IMR-90 (cell line): ENCODE data around the gene TTC21A. TPM values are rescaled to one million over a fixed set of nuclear protein-coding genes. Genes with fewer than 3 reads are reported as not detected.

Source experiments
- ATAC-seq: fragments of 200-7000 bp; cut with Tn5 transposase; 2 replicates; pipeline ENCODE4 v1.9.1; 2020; ENCODE audit warnings: low read depth, mild to moderate bottlenecking, moderate library complexity
- BruUV-seq: library from RNA; stranded (reverse); fragments of 400-500 nt; replicated peaks from 2 replicates; lab custom pipeline; 2021; lab: Mats Ljungman, UMichigan
- CTCF ChIA-PET: fragments of 300-600 bp; formaldehyde crosslinking; extraction: SDS; loops from one replicate; lab custom pipeline; 2021; ENCODE audit warnings: antibody characterized with exemption; lab: Yijun Ruan, JAX
- POLR2A ChIA-PET: fragments of 300-600 bp; sonication (Branson Sonifier 250); formaldehyde crosslinking; loops from one replicate; lab custom pipeline; 2022; ENCODE audit warnings: antibody characterized with exemption; ENCODE audit not compliant: unreplicated experiment; lab: Charles Lee
- DNase-seq: peaks from one replicate; pipeline ENCODE4 v3.0.0; 2013
- H2AFZ ChIP-seq: replicated peaks from 2 replicates; pipeline ENCODE3; 2013; ENCODE audit warnings: low read length, mild to moderate bottlenecking; ENCODE audit not compliant: poor library complexity
- H2AK5ac ChIP-seq: 2 replicates; pipeline ENCODE4 v1.6.1; 2013; ENCODE audit warnings: low read depth, low read length, inconsistent platforms
- H2AK9ac ChIP-seq: replicated peaks from 2 replicates; pipeline ENCODE3; 2013; ENCODE audit warnings: mild to moderate bottlenecking, low read depth, low read length, moderate library complexity; ENCODE audit not compliant: poor library complexity
- H2BK120ac ChIP-seq: 2 replicates; pipeline ENCODE4 v1.6.1; 2013; ENCODE audit warnings: low read depth, low read length, inconsistent platforms
- H2BK15ac ChIP-seq: 3 replicates; pipeline ENCODE4 v1.6.1; 2013; ENCODE audit warnings: low read depth, low read length, inconsistent platforms
- H2BK20ac ChIP-seq: 2 replicates; pipeline ENCODE4 v1.6.1; 2013; ENCODE audit warnings: low read depth, mild to moderate bottlenecking, inconsistent platforms, low read length, moderate library complexity
- H2BK5ac ChIP-seq: 2 replicates; pipeline ENCODE4 v1.6.1; 2013; ENCODE audit warnings: mild to moderate bottlenecking, low read depth, low read length, inconsistent platforms; ENCODE audit not compliant: poor library complexity, severe bottlenecking
- H3K14ac ChIP-seq: replicated peaks from 2 replicates; pipeline ENCODE4 v1.6.1; 2013; ENCODE audit warnings: low read depth, low read length, inconsistent platforms
- H3K18ac ChIP-seq: 2 replicates; pipeline ENCODE4 v1.6.1; 2013; ENCODE audit warnings: low read depth, low read length, control low read depth
- H3K23ac ChIP-seq: 2 replicates; pipeline ENCODE4 v1.6.1; 2013; ENCODE audit warnings: low read depth, low read length, inconsistent platforms
- H3K27ac ChIP-seq: 2 replicates; pipeline ENCODE4 v1.5.1; 2013; ENCODE audit warnings: mild to moderate bottlenecking, control low read depth, low read length; ENCODE audit not compliant: insufficient read depth
- H3K27me3 ChIP-seq: 2 replicates; pipeline ENCODE4 v1.6.1; 2013; ENCODE audit warnings: low read length; ENCODE audit not compliant: control insufficient read depth, insufficient read depth
- H3K36me3 ChIP-seq: 2 replicates; pipeline ENCODE4 v1.6.1; 2013; ENCODE audit warnings: low read length, mixed read lengths; ENCODE audit not compliant: control insufficient read depth, insufficient read depth
- H3K4ac ChIP-seq: 2 replicates; pipeline ENCODE4 v1.6.1; 2013; ENCODE audit warnings: low read depth, low read length, inconsistent platforms
- H3K4me1 ChIP-seq: 2 replicates; pipeline ENCODE4 v1.6.1; 2013; ENCODE audit warnings: low read length, mixed read lengths; ENCODE audit not compliant: control insufficient read depth, insufficient read depth
- H3K4me2 ChIP-seq: 2 replicates; pipeline ENCODE4 v1.6.1; 2013; ENCODE audit warnings: low read depth, mild to moderate bottlenecking, control low read depth, low read length, moderate library complexity
- H3K4me3 ChIP-seq: 2 replicates; pipeline ENCODE4 v1.5.1; 2013; ENCODE audit warnings: low read depth, mild to moderate bottlenecking, control low read depth, low read length, moderate library complexity; ENCODE audit not compliant: insufficient read depth
- H3K56ac ChIP-seq: 2 replicates; pipeline ENCODE4 v1.6.1; 2013; ENCODE audit warnings: low read length, inconsistent platforms; ENCODE audit not compliant: insufficient read depth; ENCODE audit errors: extremely low read depth
- H3K79me1 ChIP-seq, 2 experiments: 2 replicates each; pipeline ENCODE4 v1.6.1; 2013; ENCODE audit warnings: low read length in 2 of 2, inconsistent platforms in 1 of 2, low read depth in 1 of 2
- H3K9ac ChIP-seq: 2 replicates; pipeline ENCODE4 v1.6.1; 2013; ENCODE audit warnings: low read depth, low read length, control low read depth
- H3K9me1 ChIP-seq: 2 replicates; pipeline ENCODE4 v1.6.1; 2013; ENCODE audit warnings: low read length, inconsistent platforms; ENCODE audit not compliant: insufficient read depth
- H3K9me3 ChIP-seq: 2 replicates; pipeline ENCODE4 v1.6.1; 2013; ENCODE audit warnings: low read length; ENCODE audit not compliant: control insufficient read depth, insufficient read depth
- H4K20me1 ChIP-seq: 2 replicates; pipeline ENCODE4 v1.6.1; 2013; ENCODE audit warnings: low read length, inconsistent platforms; ENCODE audit not compliant: insufficient read depth
- H4K5ac ChIP-seq: 2 replicates; pipeline ENCODE4 v1.6.1; 2013; ENCODE audit warnings: mild to moderate bottlenecking, low read depth, low read length, control low read depth
- H4K8ac ChIP-seq, 2 experiments: 2 replicates each; pipeline ENCODE4 v1.6.1; 2013; ENCODE audit warnings: low read depth in 2 of 2, low read length in 2 of 2, control low read depth in 1 of 2, inconsistent platforms in 1 of 2
- H4K91ac ChIP-seq: 2 replicates; pipeline ENCODE4 v1.6.1; 2013; ENCODE audit warnings: low read depth, low read length, inconsistent platforms; ENCODE audit not compliant: insufficient read depth
- BHLHE40 ChIP-seq: fragments of 150-350 bp; IDR thresholded peaks from 2 replicates; pipeline ENCODE4 v1.6.1; 2016; ENCODE audit warnings: mild to moderate bottlenecking, low read depth, low read length
- CHD1 ChIP-seq: IDR thresholded peaks from 2 replicates; pipeline ENCODE4 v1.6.1; 2012; ENCODE audit warnings: low read depth, low read length, improper control_type of control experiment
- CTCF ChIP-seq: conservative IDR thresholded peaks from 2 replicates; pipeline ENCODE4 v1.5.1; 2012; ENCODE audit warnings: mild to moderate bottlenecking, low read depth, low read length, improper control_type of control experiment
- MAFK ChIP-seq: IDR thresholded peaks from 2 replicates; pipeline ENCODE4 v1.6.1; 2012; ENCODE audit warnings: low read depth, low read length, improper control_type of control experiment
- MXI1 ChIP-seq: IDR thresholded peaks from 2 replicates; pipeline ENCODE4 v1.6.1; 2012; ENCODE audit warnings: low read depth, mild to moderate bottlenecking, low read length, moderate library complexity, borderline replicate concordance
- POLR2A ChIP-seq: IDR thresholded peaks from 2 replicates; pipeline ENCODE4 v1.6.1; 2012; ENCODE audit warnings: mild to moderate bottlenecking, low read depth, low read length
- RAD21 ChIP-seq: IDR thresholded peaks from 2 replicates; pipeline ENCODE4 v1.6.1; 2012; ENCODE audit warnings: low read length, improper control_type of control experiment
- RCOR1 ChIP-seq: IDR thresholded peaks from 2 replicates; pipeline ENCODE4 v1.6.1; 2012; ENCODE audit warnings: mild to moderate bottlenecking, low read length, improper control_type of control experiment; ENCODE audit not compliant: insufficient replicate concordance
- RFX5 ChIP-seq: IDR thresholded peaks from 2 replicates; pipeline ENCODE4 v1.8.0; 2012; ENCODE audit warnings: low read depth, mild to moderate bottlenecking, low read length, moderate library complexity
- WGBS, 2 experiments: methylation state at CpG; one replicate each; pipeline versions ENCODE4 v1.1.5 to v1.1.7; 2013; ENCODE audit warnings: missing lambda C conversion rate in 2 of 2; ENCODE audit not compliant: insufficient read length in 1 of 2; ENCODE audit errors: extremely low coverage in 2 of 2; 5-methylcytosine and 5-hydroxymethylcytosine counted together
- dilution Hi-C: fragments of 300-500 bp; cut with HindIII; formaldehyde crosslinking; loops from one replicate; pipeline ENCODE4 v1.14.3; 2018; ENCODE audit warnings: low sequenced_read_pairs; ENCODE audit not compliant: unreplicated experiment
- in situ Hi-C: fragments of 300-500 bp; cut with MboI; formaldehyde crosslinking; loops from 3 replicates; pipeline ENCODE4 v1.14.3; 2019; ENCODE audit warnings: low sequenced_read_pairs, inconsistent platforms, mixed read lengths
- intact Hi-C: fragments of 100-400 bp; cut with micrococcal nuclease; formaldehyde crosslinking; loops from 2 replicates; pipeline ENCODE4 v1.10.0; 2022
- polyA plus RNA-seq, 3 experiments: library from polyadenylated mRNA; depleted of rRNA; stranded (reverse); fragments of >200 nt; gene quantifications; 2 replicates each; pipeline ENCODE4 v1.2.3, GENCODE V29; 2012; ENCODE audit warnings: low replicate concordance in 1 of 3
- total RNA-seq: library from RNA; depleted of rRNA; stranded (reverse); fragments of >200 nt; gene quantifications from 2 replicates; pipeline ENCODE4 v1.2.3, GENCODE V29; 2012
- TF ChIP-seq, protein P1 (sequence below): fragments of 150-350 bp; IDR thresholded peaks from 2 replicates; pipeline ENCODE4 v1.6.1; 2017; ENCODE audit warnings: mild to moderate bottlenecking, antibody characterized with exemption, low read length, low read depth

The TTC21A gene
- total and polyA plus RNA-seq, 2 of the 4 experiments (the other 2 are of a cell fraction), result 0.90 to 1.8 TPM

DNA sequence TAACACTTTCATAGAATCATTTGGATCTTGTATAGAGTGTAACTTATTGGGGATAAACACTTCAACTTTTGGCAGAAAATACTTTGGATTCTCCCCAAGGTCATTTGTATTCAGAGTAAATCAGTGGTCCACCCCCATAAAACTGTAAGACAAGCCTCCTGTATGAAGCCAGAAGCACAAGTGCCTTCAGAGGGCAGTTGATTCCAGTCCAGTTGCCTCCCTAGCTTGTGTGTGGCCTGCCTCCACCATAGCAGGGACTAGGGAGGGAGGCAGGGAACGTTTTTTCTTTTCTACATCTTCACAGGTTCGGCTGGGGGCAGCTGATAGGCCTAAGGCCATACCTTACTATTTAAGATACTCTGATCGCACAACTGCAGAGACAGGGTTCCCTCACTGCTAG lies 11.7 kb upstream of the TTC21A start:
- no peak for TF ChIP-seq RCOR1
- TF ChIP-seq POLR2A, result no peak
- no peak for TF ChIP-seq RAD21
- TF ChIP-seq CTCF, result no peak
- TF ChIP-seq, protein P1, sequence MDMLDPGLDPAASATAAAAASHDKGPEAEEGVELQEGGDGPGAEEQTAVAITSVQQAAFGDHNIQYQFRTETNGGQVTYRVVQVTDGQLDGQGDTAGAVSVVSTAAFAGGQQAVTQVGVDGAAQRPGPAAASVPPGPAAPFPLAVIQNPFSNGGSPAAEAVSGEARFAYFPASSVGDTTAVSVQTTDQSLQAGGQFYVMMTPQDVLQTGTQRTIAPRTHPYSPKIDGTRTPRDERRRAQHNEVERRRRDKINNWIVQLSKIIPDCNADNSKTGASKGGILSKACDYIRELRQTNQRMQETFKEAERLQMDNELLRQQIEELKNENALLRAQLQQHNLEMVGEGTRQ, result no peak
- TF ChIP-seq MAFK, result no peak
- TF ChIP-seq RFX5, result no peak
- no peak for TF ChIP-seq MXI1
- TF ChIP-seq CHD1, result no peak
- TF ChIP-seq BHLHE40, result no peak
- in situ Hi-C loops, result no loop called here

More for the DNA sequence above, 11.7 kb upstream of the TTC21A start:
- no peak overlapping the region for H2BK15ac ChIP-seq
- no peak overlapping the region for H3K9ac ChIP-seq
- peaks cover 9% of the 10 kb centered on the region; the same call in 1 of the 2 replicates for H4K20me1 ChIP-seq
- ChIA-PET POLR2A (no interaction called here), CTCF (no interaction called here)
- H2AFZ ChIP-seq, result no peak overlapping the region
- no peaks in the 10 kb centered on the region for H3K9me1 ChIP-seq
- H3K79me1 ChIP-seq, result peaks cover 3 to 10% of the 10 kb centered on the region in 2 experiments
- H3K4me1 ChIP-seq, result no peaks in the 10 kb centered on the region
- no peak overlapping the region for H2BK120ac ChIP-seq
- ATAC-seq (no peak), DNase-seq (no peak)
- H2BK20ac ChIP-seq, result no peak overlapping the region
- H3K14ac ChIP-seq, result no peak overlapping the region
- no peak overlapping the region for H3K18ac ChIP-seq
- TSS peak; percentile 80 for BruUV-seq
- intact Hi-C loops (no loop called here), dilution Hi-C loops (no loop called here)
- peaks cover 62% of the 10 kb centered on the region for H3K36me3 ChIP-seq
- H3K27me3 ChIP-seq, result no peaks in the 10 kb centered on the region
- no peak overlapping the region for H3K4ac ChIP-seq
- no CpG with 5 or more reads among the region's 3 CpGs for WGBS, 2 experiments
- H4K8ac ChIP-seq, result no peak overlapping the region
- H3K23ac ChIP-seq, result no peak overlapping the region
- no peak overlapping the region for H3K4me2 ChIP-seq
- H3K56ac ChIP-seq, result no peak overlapping the region
- H2AK5ac ChIP-seq, result no peak overlapping the region
- H2AK9ac ChIP-seq, result no peak overlapping the region
- H2BK5ac ChIP-seq, result no peak overlapping the region
- H4K91ac ChIP-seq, result no peak overlapping the region
- no peak overlapping the region for H3K27ac ChIP-seq
- H4K5ac ChIP-seq, result no peak overlapping the region
- no peak overlapping the region for H3K4me3 ChIP-seq
- H3K9me3 ChIP-seq, result no peaks in the 10 kb centered on the region
